GM12878 (cell line): ENCODE data around the gene YTHDF2. TPM values are rescaled to one million over a fixed set of nuclear protein-coding genes. Genes with fewer than 3 reads are reported as not detected.

Experiments used
- ATAC-seq: fragments of 200-7000 bp; cut with Tn5 transposase; 3 replicates; pipeline ENCODE4 v1.9.1; 2020; ENCODE audit warnings: mild to moderate bottlenecking, moderate library complexity
- BruUV-seq: library from RNA; stranded (reverse); fragments of 400-500 nt; replicated peaks from 2 replicates; lab custom pipeline; 2021; lab: Mats Ljungman, UMichigan
- CTCF ChIA-PET: fragments of 300-600 bp; sonication (Branson Sonifier 250); formaldehyde crosslinking; extraction: SDS; loops from one replicate; lab custom pipeline; 2021; ENCODE audit warnings: inconsistent platforms; lab: Yijun Ruan, JAX
- POLR2A ChIA-PET: fragments of 350-600 bp; formaldehyde crosslinking; extraction: SDS; loops from one replicate; lab custom pipeline; 2021; ENCODE audit warnings: inconsistent platforms; lab: Charles Lee
- RAD21 ChIA-PET: fragments of 300-600 bp; sonication (Branson Sonifier 250); formaldehyde crosslinking; loops from one replicate; lab custom pipeline; 2023; ENCODE audit warnings: antibody characterized with exemption; ENCODE audit not compliant: unreplicated experiment; lab: Charles Lee
- SMC1A ChIA-PET: fragments of 300-600 bp; sonication (Branson Sonifier 250); formaldehyde crosslinking; loops from one replicate; lab custom pipeline; 2023; ENCODE audit not compliant: unreplicated experiment, uncharacterized antibody; lab: Charles Lee
- DNase-seq: peaks from one replicate; pipeline ENCODE4 v3.0.0-alpha.2; 2011; ENCODE audit warnings: low read depth, low spot score
- FAIRE-seq: peaks from 3 replicates; lab custom pipeline; 2011; peaks lifted over from hg19 to GRCh38; lab: Jason Lieb, UNC
- H2AFZ ChIP-seq: 2 replicates; pipeline ENCODE4 v1.6.0; 2011; ENCODE audit warnings: low read depth, low read length, control low read depth; ENCODE audit not compliant: control insufficient read depth
- H3K27ac ChIP-seq: 2 replicates; pipeline ENCODE4 v1.5.1; 2011; ENCODE audit warnings: control low read depth; ENCODE audit not compliant: control insufficient read depth, insufficient read depth
- H3K27me3 ChIP-seq, 2 experiments: replicated peaks in 1 of 2; 2 replicates each; pipeline versions ENCODE4 v1.6.0 to v1.6.1; 2011; ENCODE audit warnings: low read length in 1 of 2; ENCODE audit not compliant: control insufficient read depth in 2 of 2, insufficient read depth in 2 of 2
- H3K36me3 ChIP-seq, 2 experiments: 2 replicates each; pipeline ENCODE4 v1.5.1; 2011; ENCODE audit warnings: low read length in 1 of 2; ENCODE audit not compliant: control insufficient read depth in 2 of 2, insufficient read depth in 2 of 2
- H3K4me1 ChIP-seq: 2 replicates; pipeline ENCODE4 v1.6.1; 2011; ENCODE audit warnings: mild to moderate bottlenecking, low read length, moderate library complexity, mixed read lengths; ENCODE audit not compliant: control insufficient read depth, insufficient read depth
- H3K4me2 ChIP-seq: 2 replicates; pipeline ENCODE4 v1.6.0; 2011; ENCODE audit warnings: control low read depth; ENCODE audit not compliant: control insufficient read depth, insufficient read depth
- H3K4me3 ChIP-seq: fragments of 200-600 bp; sonication (generic); 2 replicates; pipeline ENCODE4 v1.5.1; 2016
- H3K79me2 ChIP-seq: 2 replicates; pipeline ENCODE4 v1.6.0; 2011; ENCODE audit warnings: low read length; ENCODE audit not compliant: control insufficient read depth, insufficient read depth
- H3K9ac ChIP-seq: 2 replicates; pipeline ENCODE4 v1.8.0; 2011; ENCODE audit warnings: low read length, control low read depth, mixed read lengths; ENCODE audit not compliant: control insufficient read depth, insufficient read depth
- H3K9me3 ChIP-seq: replicated peaks from 3 replicates; pipeline ENCODE4 v1.5.1; 2011; ENCODE audit warnings: mild to moderate bottlenecking, low read length; ENCODE audit not compliant: control insufficient read depth, insufficient read depth
- H4K20me1 ChIP-seq: 2 replicates; pipeline ENCODE4 v1.6.0; 2011; ENCODE audit not compliant: control insufficient read depth, insufficient read depth
- BRCA1 ChIP-seq: IDR thresholded peaks from 2 replicates; pipeline ENCODE4 v1.6.1; 2011; ENCODE audit warnings: low read depth, low read length, improper control_type of control experiment
- CBX5 ChIP-seq: sonication (generic); IDR thresholded peaks from 2 replicates; pipeline ENCODE4 v1.6.1; 2016; ENCODE audit warnings: low read depth, moderate library complexity, mild to moderate bottlenecking, inconsistent platforms
- DPF2 ChIP-seq: fragments of 450-650 bp; IDR thresholded peaks from 2 replicates; pipeline ENCODE4 v1.6.1; 2017; ENCODE audit warnings: mild to moderate bottlenecking
- EGR1 ChIP-seq, 2 experiments: IDR thresholded peaks; 1 replicate in 1 of 2; 2 replicates in 1 of 2; pipeline ENCODE4 v1.6.1; 2011 to 2012; ENCODE audit warnings: low read depth in 2 of 2, low read length in 2 of 2, borderline replicate concordance in 1 of 2, mild to moderate bottlenecking in 1 of 2, moderate library complexity in 1 of 2
- FOXM1 ChIP-seq: IDR thresholded peaks from 2 replicates; pipeline ENCODE4 v1.6.1; 2012; ENCODE audit warnings: low read depth, mild to moderate bottlenecking, inconsistent platforms, low read length, moderate library complexity
- GABPA ChIP-seq: IDR thresholded peaks from 2 replicates; pipeline ENCODE4 v1.6.1; 2014; ENCODE audit warnings: antibody characterized with exemption, low read depth, mild to moderate bottlenecking, inconsistent platforms
- HDAC2 ChIP-seq: fragments of 200-600 bp; sonication (generic); IDR thresholded peaks from 2 replicates; pipeline ENCODE4 v1.6.1; 2017
- HDGF ChIP-seq: fragments of 450-650 bp; IDR thresholded peaks from 2 replicates; pipeline ENCODE4 v1.6.1; 2016; ENCODE audit warnings: antibody characterized with exemption
- PAX5 ChIP-seq: IDR thresholded peaks from 2 replicates; pipeline ENCODE4 v1.6.1; 2011; ENCODE audit warnings: low read depth, low read length, borderline replicate concordance
- RAD21 ChIP-seq: IDR thresholded peaks from 2 replicates; pipeline ENCODE4 v1.6.1; 2011; ENCODE audit warnings: mild to moderate bottlenecking, low read depth, low read length, moderate library complexity; ENCODE audit not compliant: insufficient read depth
- SUPT20H ChIP-seq: IDR thresholded peaks from 2 replicates; pipeline ENCODE4 v1.6.1; 2011; ENCODE audit warnings: low read depth, mild to moderate bottlenecking, low read length, moderate library complexity, borderline replicate concordance; ENCODE audit not compliant: control insufficient read depth
- TAF1 ChIP-seq: IDR thresholded peaks from 2 replicates; pipeline ENCODE4 v1.6.1; 2011; ENCODE audit warnings: mild to moderate bottlenecking, low read depth, low read length, borderline replicate concordance
- ZNF217 ChIP-seq: fragments of 450-650 bp; IDR thresholded peaks from 2 replicates; pipeline ENCODE4 v1.6.1; 2017; ENCODE audit warnings: antibody characterized with exemption, mild to moderate bottlenecking
- WGBS: methylation state at CpG from one replicate; pipeline ENCODE4 v1.1.6; 2016; ENCODE audit warnings: low lambda C conversion rate; ENCODE audit not compliant: insufficient replicate concordance, insufficient coverage; ENCODE audit errors: missing lambda C conversion rate; 5-methylcytosine and 5-hydroxymethylcytosine counted together
- in situ Hi-C: fragments of 300-500 bp; cut with MboI; formaldehyde crosslinking; loops from 9 replicates; pipeline ENCODE4 v1.14.3; 2018; ENCODE audit warnings: mixed read lengths
- intact Hi-C: fragments of 100-400 bp; cut with micrococcal nuclease; formaldehyde crosslinking; loops from one replicate; pipeline ENCODE4 v1.14.2; 2022; ENCODE audit not compliant: unreplicated experiment
- polyA plus RNA-seq, 11 experiments: library from polyadenylated mRNA; depleted of rRNA in 4 of 11; unstranded in 6 of 11; stranded (reverse) in 5 of 11; fragments of >200 nt; fragmentation: Nextera tagmentation in 4 of 11; fragmentation: Illumina TruSeq in 1 of 11; extraction: Ambion mirVana in 4 of 11; extraction: Trizol in 1 of 11; gene quantifications; 1 replicate in 1 of 11; 2 replicates in 10 of 11; pipeline versions ENCODE4 v1.2.1 to v1.2.3, GENCODE V29; 2011 to 2016; ENCODE audit warnings: inconsistent platforms in 2 of 11, missing spikeins in 2 of 11, low read depth in 1 of 11
- total RNA-seq, 4 experiments: library from RNA; depleted of rRNA in 3 of 4; stranded (reverse); fragments of >200 nt in 3 of 4; fragmentation: Illumina TruSeq in 1 of 4; extraction: Trizol in 1 of 4; gene quantifications; 2 replicates each; pipeline versions ENCODE4 v1.2.1 to v1.2.3, GENCODE V29; 2013 to 2021
- TF ChIP-seq, protein P1 (sequence below): fragments of 450-650 bp; IDR thresholded peaks from 2 replicates; pipeline ENCODE4 v1.6.1; 2017; ENCODE audit warnings: mild to moderate bottlenecking
- TF ChIP-seq, protein P2 (sequence below): IDR thresholded peaks from 2 replicates; pipeline ENCODE4 v1.6.1; 2011; ENCODE audit warnings: low read depth, low read length, improper control_type of control experiment, borderline replicate concordance
- TF ChIP-seq, protein P3 (sequence below): fragments of 450-650 bp; IDR thresholded peaks from 2 replicates; pipeline ENCODE4 v1.6.1; 2016; ENCODE audit warnings: mild to moderate bottlenecking
- TF ChIP-seq, protein P4 (sequence below): fragments of 450-650 bp; IDR thresholded peaks from 2 replicates; pipeline ENCODE4 v1.6.1; 2017; ENCODE audit warnings: antibody characterized with exemption, mild to moderate bottlenecking, moderate library complexity

Gene YTHDF2
- total and polyA plus RNA-seq, 10 of the 15 experiments (the other 5 are each of a cell fraction or from before 2014, with no cell fraction given): 42.4 to 121 (median 66.9) TPM

DNA sequence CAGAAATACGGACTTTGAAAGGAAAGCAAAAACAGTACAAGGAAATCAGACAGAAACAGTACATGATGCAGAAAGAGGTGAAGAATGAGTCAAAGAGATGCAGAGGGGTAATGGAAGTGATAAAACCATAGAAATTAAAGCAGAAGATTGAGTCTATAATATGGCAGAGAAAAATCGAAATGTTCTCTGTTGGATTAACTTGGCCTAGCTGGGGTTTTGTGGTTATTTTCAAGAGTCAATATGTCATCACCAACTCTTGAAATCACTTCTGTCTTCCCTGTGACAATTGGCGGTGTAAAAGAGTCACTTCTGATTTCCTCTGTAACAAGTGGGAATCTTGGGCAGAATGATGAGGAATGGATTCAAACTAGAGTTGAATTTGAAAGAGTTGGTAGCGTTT, 7.4 kb downstream of the YTHDF2 start:
- Histone ChIP-seq H3K4me2 (peak overlapping the region; percentile 26; the same call in 1 of the 2 replicates), H3K9ac (no peak overlapping the region), H3K9me3 (no peaks in the 10 kb centered on the region), H3K36me3 (peaks cover 9 to 38% of the 10 kb centered on the region in 2 experiments), H3K4me3 (peak overlapping the region; percentile 35; the same call in 1 of the 2 replicates), H3K79me2 (peaks cover 91% of the 10 kb centered on the region), H4K20me1 (peaks cover 5% of the 10 kb centered on the region), H3K27me3 (no peaks in the 10 kb centered on the region), H3K27ac (no peak overlapping the region), H2AFZ (no peak overlapping the region), H3K4me1 (no peaks in the 10 kb centered on the region; the same call in 1 of the 2 replicates)
- peak; percentile 48 for ATAC-seq
- ChIA-PET RAD21 (no interaction called here), SMC1A (interaction anchor here (1.1 kb wide), 1 partner anchor 18 kb away, joined by 3 read pairs; no protein-coding TSS in a partner anchor), CTCF (no interaction called here), POLR2A (no interaction called here)
- no peak for DNase-seq
- in situ Hi-C loops: no loop called here
- no TSS peak for BruUV-seq
- FAIRE-seq: no peak
- 26% methylated on average over 4 of the region's 4 CpGs for WGBS
- intact Hi-C loops: no loop called here
- TF ChIP-seq RAD21 (no peak), HDAC2 (no peak), EGR1 (IDR thresholded peaks at IDR 0.05; ENCODE audit: borderline replicate concordance in 1 of 2, low read depth in 2 of 2, low read length in 2 of 2) (no peak), SUPT20H (no peak), BRCA1 (no peak), GABPA (no peak), TAF1 (no peak), HDGF (no peak), DPF2 (no peak), ZNF217 (no peak), FOXM1 (no peak), PAX5 (no peak), CBX5 (no peak)
- TF ChIP-seq, protein P1, sequence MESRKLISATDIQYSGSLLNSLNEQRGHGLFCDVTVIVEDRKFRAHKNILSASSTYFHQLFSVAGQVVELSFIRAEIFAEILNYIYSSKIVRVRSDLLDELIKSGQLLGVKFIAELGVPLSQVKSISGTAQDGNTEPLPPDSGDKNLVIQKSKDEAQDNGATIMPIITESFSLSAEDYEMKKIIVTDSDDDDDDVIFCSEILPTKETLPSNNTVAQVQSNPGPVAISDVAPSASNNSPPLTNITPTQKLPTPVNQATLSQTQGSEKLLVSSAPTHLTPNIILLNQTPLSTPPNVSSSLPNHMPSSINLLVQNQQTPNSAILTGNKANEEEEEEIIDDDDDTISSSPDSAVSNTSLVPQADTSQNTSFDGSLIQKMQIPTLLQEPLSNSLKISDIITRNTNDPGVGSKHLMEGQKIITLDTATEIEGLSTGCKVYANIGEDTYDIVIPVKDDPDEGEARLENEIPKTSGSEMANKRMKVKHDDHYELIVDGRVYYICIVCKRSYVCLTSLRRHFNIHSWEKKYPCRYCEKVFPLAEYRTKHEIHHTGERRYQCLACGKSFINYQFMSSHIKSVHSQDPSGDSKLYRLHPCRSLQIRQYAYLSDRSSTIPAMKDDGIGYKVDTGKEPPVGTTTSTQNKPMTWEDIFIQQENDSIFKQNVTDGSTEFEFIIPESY: no peak
- TF ChIP-seq, protein P2, sequence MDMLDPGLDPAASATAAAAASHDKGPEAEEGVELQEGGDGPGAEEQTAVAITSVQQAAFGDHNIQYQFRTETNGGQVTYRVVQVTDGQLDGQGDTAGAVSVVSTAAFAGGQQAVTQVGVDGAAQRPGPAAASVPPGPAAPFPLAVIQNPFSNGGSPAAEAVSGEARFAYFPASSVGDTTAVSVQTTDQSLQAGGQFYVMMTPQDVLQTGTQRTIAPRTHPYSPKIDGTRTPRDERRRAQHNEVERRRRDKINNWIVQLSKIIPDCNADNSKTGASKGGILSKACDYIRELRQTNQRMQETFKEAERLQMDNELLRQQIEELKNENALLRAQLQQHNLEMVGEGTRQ: no peak
- TF ChIP-seq, protein P3, sequence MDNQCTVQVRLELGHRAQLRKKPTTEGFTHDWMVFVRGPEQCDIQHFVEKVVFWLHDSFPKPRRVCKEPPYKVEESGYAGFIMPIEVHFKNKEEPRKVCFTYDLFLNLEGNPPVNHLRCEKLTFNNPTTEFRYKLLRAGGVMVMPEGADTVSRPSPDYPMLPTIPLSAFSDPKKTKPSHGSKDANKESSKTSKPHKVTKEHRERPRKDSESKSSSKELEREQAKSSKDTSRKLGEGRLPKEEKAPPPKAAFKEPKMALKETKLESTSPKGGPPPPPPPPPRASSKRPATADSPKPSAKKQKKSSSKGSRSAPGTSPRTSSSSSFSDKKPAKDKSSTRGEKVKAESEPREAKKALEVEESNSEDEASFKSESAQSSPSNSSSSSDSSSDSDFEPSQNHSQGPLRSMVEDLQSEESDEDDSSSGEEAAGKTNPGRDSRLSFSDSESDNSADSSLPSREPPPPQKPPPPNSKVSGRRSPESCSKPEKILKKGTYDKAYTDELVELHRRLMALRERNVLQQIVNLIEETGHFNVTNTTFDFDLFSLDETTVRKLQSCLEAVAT: peak; percentile 91
- TF ChIP-seq, protein P4, sequence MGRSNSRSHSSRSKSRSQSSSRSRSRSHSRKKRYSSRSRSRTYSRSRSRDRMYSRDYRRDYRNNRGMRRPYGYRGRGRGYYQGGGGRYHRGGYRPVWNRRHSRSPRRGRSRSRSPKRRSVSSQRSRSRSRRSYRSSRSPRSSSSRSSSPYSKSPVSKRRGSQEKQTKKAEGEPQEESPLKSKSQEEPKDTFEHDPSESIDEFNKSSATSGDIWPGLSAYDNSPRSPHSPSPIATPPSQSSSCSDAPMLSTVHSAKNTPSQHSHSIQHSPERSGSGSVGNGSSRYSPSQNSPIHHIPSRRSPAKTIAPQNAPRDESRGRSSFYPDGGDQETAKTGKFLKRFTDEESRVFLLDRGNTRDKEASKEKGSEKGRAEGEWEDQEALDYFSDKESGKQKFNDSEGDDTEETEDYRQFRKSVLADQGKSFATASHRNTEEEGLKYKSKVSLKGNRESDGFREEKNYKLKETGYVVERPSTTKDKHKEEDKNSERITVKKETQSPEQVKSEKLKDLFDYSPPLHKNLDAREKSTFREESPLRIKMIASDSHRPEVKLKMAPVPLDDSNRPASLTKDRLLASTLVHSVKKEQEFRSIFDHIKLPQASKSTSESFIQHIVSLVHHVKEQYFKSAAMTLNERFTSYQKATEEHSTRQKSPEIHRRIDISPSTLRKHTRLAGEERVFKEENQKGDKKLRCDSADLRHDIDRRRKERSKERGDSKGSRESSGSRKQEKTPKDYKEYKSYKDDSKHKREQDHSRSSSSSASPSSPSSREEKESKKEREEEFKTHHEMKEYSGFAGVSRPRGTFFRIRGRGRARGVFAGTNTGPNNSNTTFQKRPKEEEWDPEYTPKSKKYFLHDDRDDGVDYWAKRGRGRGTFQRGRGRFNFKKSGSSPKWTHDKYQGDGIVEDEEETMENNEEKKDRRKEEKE: no peak
